ENCODE measurements around the gene PTRH1.

Gene PTRH1

GRCh38 chr9:127720031-127720864 is 4.8 kb upstream of the PTRH1 start:
- DNase-seq (ENCODE audit: low read depth), result no peak

- DNase-seq (ENCODE audit: low read depth), result no peak
Observed at GRCh38 chr9:127717766-127718165, 2.3 kb upstream of the PTRH1 start.

GRCh38 chr9:127716412-127716811 is 949 bp upstream of the PTRH1 start:
- no peak for DNase-seq (ENCODE audit: low read depth)

GRCh38 chr9:127714951-127715469 is 453 bp downstream of the PTRH1 start:
- DNase-seq (ENCODE audit: low read depth), result no peak

GRCh38 chr9:127714020-127714750 is 1.3 kb downstream of the PTRH1 start:
- DNase-seq (ENCODE audit: low read depth), result no peak

GRCh38 chr9:127712867-127713266 is 2.6 kb downstream of the PTRH1 start:
- no peak for DNase-seq (ENCODE audit: low read depth)

GRCh38 chr9:127712371-127712770 is 3.1 kb downstream of the PTRH1 start:
- DNase-seq (ENCODE audit: low read depth), result no peak

GRCh38 chr9:127711831-127712274 is 3.6 kb downstream of the PTRH1 start:
- DNase-seq (ENCODE audit: low read depth), result no peak

- no peak for DNase-seq (ENCODE audit: low read depth)
Observed at GRCh38 chr9:127711226-127711701, 4.2 kb downstream of the PTRH1 start.

GRCh38 chr9:127710204-127710783 is 5.2 kb downstream of the PTRH1 start:
- no peak for DNase-seq (ENCODE audit: low read depth)

GRCh38 chr9:127708952-127709587 is 6.4 kb downstream of the PTRH1 start:
- DNase-seq (ENCODE audit: low read depth), result no peak

GRCh38 chr9:127707766-127708165 is 7.7 kb downstream of the PTRH1 start:
- peak; percentile 27 for DNase-seq (ENCODE audit: low read depth)

- no peak for DNase-seq (ENCODE audit: low read depth)
Observed at GRCh38 chr9:127706836-127707241, 8.6 kb downstream of the PTRH1 start, which contains the start of gene CFAP157. Gene CFAP157, plus strand, starts transcription at chr9:127706988. Its CDS starts 44 bp downstream, at chr9:127707032.

- DNase-seq (ENCODE audit: low read depth), result no peak
Observed at GRCh38 chr9:127705577-127706379, 9.7 kb downstream of the PTRH1 start.

GRCh38 chr9:127703289-127703946 is 12.0 kb downstream of the PTRH1 start:
- no peak for DNase-seq (ENCODE audit: low read depth)

- no peak for DNase-seq (ENCODE audit: low read depth)
Observed at GRCh38 chr9:127700594-127701255, 14.7 kb downstream of the PTRH1 start.

- DNase-seq (ENCODE audit: low read depth), result no peak
Observed at GRCh38 chr9:127700140-127700539, 15.3 kb downstream of the PTRH1 start.

- peak; percentile 67 for DNase-seq (ENCODE audit: low read depth)
Observed at GRCh38 chr9:127698985-127699670, 16.3 kb downstream of the PTRH1 start.

- no peak for DNase-seq (ENCODE audit: low read depth)
Observed at GRCh38 chr9:127698386-127698785, 17.1 kb downstream of the PTRH1 start.
